Hepatocyte (in vitro differentiated cells): Measurements from ENCODE around the gene TAPBP.
"Not testable (repeated sequence)": the region's sequence is repeated elsewhere in the genome, so short reads cannot be mapped to it uniquely, and the experiment has no call there.

Source experiments
- CTCF ChIP-seq: fragments of 200-600 bp; sonication (generic); IDR thresholded peaks from 2 replicates; pipeline ENCODE4 v1.5.1; 2016; ENCODE audit warnings: antibody characterized with exemption, mild to moderate bottlenecking; ENCODE audit not compliant: poor library complexity
- EZH2 ChIP-seq: fragments of 200-600 bp; sonication (generic); IDR thresholded peaks from 2 replicates; pipeline ENCODE4 v1.6.1; 2016; ENCODE audit warnings: antibody characterized with exemption, mild to moderate bottlenecking, borderline replicate concordance
- EZH2phosphoT487 ChIP-seq: fragments of 200-600 bp; sonication (generic); IDR thresholded peaks from one replicate; pipeline ENCODE4 v1.6.1; 2018; ENCODE audit warnings: antibody characterized with exemption, mild to moderate bottlenecking, low read depth, moderate library complexity; ENCODE audit not compliant: unreplicated experiment, severe bottlenecking

DNA sequence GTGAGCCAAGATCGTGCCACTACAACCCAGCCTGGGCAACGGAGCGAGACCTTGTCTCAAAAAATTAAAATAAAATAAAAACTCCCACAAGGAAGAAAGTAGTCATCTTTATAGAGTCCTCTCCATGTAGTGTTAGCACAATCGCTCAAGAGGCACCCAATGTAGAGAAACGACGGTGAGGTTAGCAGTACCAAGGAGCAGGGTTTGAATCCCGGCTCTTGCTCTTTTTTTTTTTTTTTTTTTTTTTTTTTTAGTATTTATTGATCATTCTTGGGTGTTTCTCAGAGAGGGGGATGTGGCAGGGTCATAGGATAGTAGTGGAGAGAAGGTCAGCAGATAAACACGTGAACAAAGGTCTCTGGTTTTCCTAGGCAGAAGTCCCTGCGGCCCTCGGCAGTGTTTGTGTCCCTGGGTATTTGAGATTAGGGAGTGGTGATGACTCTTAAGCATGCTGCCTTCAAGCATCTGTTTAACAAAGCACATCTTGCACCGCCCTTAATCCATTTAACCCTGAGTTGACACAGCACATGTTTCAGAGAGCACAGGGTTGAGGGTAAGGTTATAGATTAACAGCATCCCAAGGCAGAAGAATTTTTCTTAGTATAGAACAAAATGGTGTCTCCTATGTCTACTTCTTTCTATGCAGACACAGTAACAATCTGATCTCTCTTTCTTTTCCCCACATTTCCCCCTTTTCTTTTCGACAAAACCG, 43.4 kb upstream of the TAPBP start:
- not testable (repeated sequence) for TF ChIP-seq EZH2, CTCF, EZH2phosphoT487
